GM12878 (cell line): Measurements from ENCODE around the gene DPYSL4. TPM values are rescaled to one million over a fixed set of nuclear protein-coding genes. Genes with fewer than 3 reads are reported as not detected.

Source experiments
- ATAC-seq: fragments of 200-7000 bp; cut with Tn5 transposase; 3 replicates; pipeline ENCODE4 v1.9.1; 2020; ENCODE audit warnings: mild to moderate bottlenecking, moderate library complexity
- BruUV-seq: library from RNA; stranded (reverse); fragments of 400-500 nt; replicated peaks from 2 replicates; lab custom pipeline; 2021; lab: Mats Ljungman, UMichigan
- CTCF ChIA-PET: fragments of 300-600 bp; sonication (Branson Sonifier 250); formaldehyde crosslinking; extraction: SDS; loops from one replicate; lab custom pipeline; 2021; ENCODE audit warnings: inconsistent platforms; lab: Yijun Ruan, JAX
- POLR2A ChIA-PET: fragments of 350-600 bp; formaldehyde crosslinking; extraction: SDS; loops from one replicate; lab custom pipeline; 2021; ENCODE audit warnings: inconsistent platforms; lab: Charles Lee
- RAD21 ChIA-PET: fragments of 300-600 bp; sonication (Branson Sonifier 250); formaldehyde crosslinking; loops from one replicate; lab custom pipeline; 2023; ENCODE audit warnings: antibody characterized with exemption; ENCODE audit not compliant: unreplicated experiment; lab: Charles Lee
- SMC1A ChIA-PET: fragments of 300-600 bp; sonication (Branson Sonifier 250); formaldehyde crosslinking; loops from one replicate; lab custom pipeline; 2023; ENCODE audit not compliant: unreplicated experiment, uncharacterized antibody; lab: Charles Lee
- DNase-seq: peaks from one replicate; pipeline ENCODE4 v3.0.0-alpha.2; 2011; ENCODE audit warnings: low read depth, low spot score
- FAIRE-seq: peaks from 3 replicates; lab custom pipeline; 2011; peaks lifted over from hg19 to GRCh38; lab: Jason Lieb, UNC
- H2AFZ ChIP-seq: 2 replicates; pipeline ENCODE4 v1.6.0; 2011; ENCODE audit warnings: low read depth, low read length, control low read depth; ENCODE audit not compliant: control insufficient read depth
- H3K27ac ChIP-seq: 2 replicates; pipeline ENCODE4 v1.5.1; 2011; ENCODE audit warnings: control low read depth; ENCODE audit not compliant: control insufficient read depth, insufficient read depth
- H3K27me3 ChIP-seq, 2 experiments: replicated peaks in 1 of 2; 2 replicates each; pipeline versions ENCODE4 v1.6.0 to v1.6.1; 2011; ENCODE audit warnings: low read length in 1 of 2; ENCODE audit not compliant: control insufficient read depth in 2 of 2, insufficient read depth in 2 of 2
- H3K36me3 ChIP-seq, 2 experiments: 2 replicates each; pipeline ENCODE4 v1.5.1; 2011; ENCODE audit warnings: low read length in 1 of 2; ENCODE audit not compliant: control insufficient read depth in 2 of 2, insufficient read depth in 2 of 2
- H3K4me1 ChIP-seq: 2 replicates; pipeline ENCODE4 v1.6.1; 2011; ENCODE audit warnings: mild to moderate bottlenecking, low read length, moderate library complexity, mixed read lengths; ENCODE audit not compliant: control insufficient read depth, insufficient read depth
- H3K4me2 ChIP-seq: 2 replicates; pipeline ENCODE4 v1.6.0; 2011; ENCODE audit warnings: control low read depth; ENCODE audit not compliant: control insufficient read depth, insufficient read depth
- H3K4me3 ChIP-seq: fragments of 200-600 bp; sonication (generic); 2 replicates; pipeline ENCODE4 v1.5.1; 2016
- H3K79me2 ChIP-seq: 2 replicates; pipeline ENCODE4 v1.6.0; 2011; ENCODE audit warnings: low read length; ENCODE audit not compliant: control insufficient read depth, insufficient read depth
- H3K9ac ChIP-seq: 2 replicates; pipeline ENCODE4 v1.8.0; 2011; ENCODE audit warnings: low read length, control low read depth, mixed read lengths; ENCODE audit not compliant: control insufficient read depth, insufficient read depth
- H3K9me3 ChIP-seq: replicated peaks from 3 replicates; pipeline ENCODE4 v1.5.1; 2011; ENCODE audit warnings: mild to moderate bottlenecking, low read length; ENCODE audit not compliant: control insufficient read depth, insufficient read depth
- H4K20me1 ChIP-seq: 2 replicates; pipeline ENCODE4 v1.6.0; 2011; ENCODE audit not compliant: control insufficient read depth, insufficient read depth
- BHLHE40 ChIP-seq, 2 experiments: fragments of 450-650 bp in 1 of 2; IDR thresholded peaks; 2 replicates each; pipeline ENCODE4 v1.6.1; 2011 to 2017; ENCODE audit warnings: low read depth in 2 of 2, borderline replicate concordance in 1 of 2, improper control_type of control experiment in 1 of 2, low read length in 1 of 2, mild to moderate bottlenecking in 1 of 2
- CHD4 ChIP-seq: fragments of 200-600 bp; sonication (generic); IDR thresholded peaks from 2 replicates; pipeline ENCODE4 v1.6.1; 2016; ENCODE audit warnings: mild to moderate bottlenecking
- EP300 ChIP-seq, 2 experiments: fragments of 150-350 bp in 1 of 2; IDR thresholded peaks; 2 replicates each; pipeline ENCODE4 v1.6.1; 2011 to 2012; ENCODE audit warnings: low read depth in 2 of 2, low read length in 2 of 2, borderline replicate concordance in 1 of 2, improper control_type of control experiment in 1 of 2, inconsistent platforms in 1 of 2; ENCODE audit not compliant: control insufficient read depth in 1 of 2
- ESRRA ChIP-seq: IDR thresholded peaks from 2 replicates; pipeline ENCODE4 v1.6.1; 2012; ENCODE audit warnings: mild to moderate bottlenecking, low read length, improper control_type of control experiment
- IKZF2 ChIP-seq, 2 experiments: fragments of 450-650 bp; IDR thresholded peaks; 2 replicates each; pipeline ENCODE4 v1.6.1; 2017; ENCODE audit warnings: mild to moderate bottlenecking in 2 of 2, moderate library complexity in 2 of 2
- IRF4 ChIP-seq: IDR thresholded peaks from 2 replicates; pipeline ENCODE4 v1.6.1; 2011; ENCODE audit warnings: low read depth, low read length
- RELB ChIP-seq: fragments of 450-650 bp; IDR thresholded peaks from 2 replicates; pipeline ENCODE4 v1.6.1; 2017; ENCODE audit warnings: low read depth, mild to moderate bottlenecking, moderate library complexity
- SIN3A ChIP-seq: IDR thresholded peaks from 2 replicates; pipeline ENCODE4 v1.6.1; 2012; ENCODE audit warnings: low read depth, low read length, improper control_type of control experiment
- SMAD1 ChIP-seq: fragments of 450-650 bp; IDR thresholded peaks from 2 replicates; pipeline ENCODE4 v1.6.1; 2018; ENCODE audit warnings: mild to moderate bottlenecking, low read depth; ENCODE audit not compliant: partially characterized antibody
- TBL1XR1 ChIP-seq: IDR thresholded peaks from 2 replicates; pipeline ENCODE4 v1.6.1; 2012; ENCODE audit warnings: low read depth, low read length, improper control_type of control experiment
- USF1 ChIP-seq: IDR thresholded peaks from 2 replicates; pipeline ENCODE4 v1.6.1; 2011; ENCODE audit warnings: borderline replicate concordance, low read depth, mild to moderate bottlenecking, moderate library complexity, mixed read lengths, low read length; ENCODE audit not compliant: insufficient read depth; ENCODE audit errors: extremely low read length
- ZBED1 ChIP-seq: IDR thresholded peaks from 2 replicates; pipeline ENCODE4 v1.6.1; 2016; ENCODE audit warnings: borderline replicate concordance
- ZNF687 ChIP-seq: fragments of 450-650 bp; IDR thresholded peaks from 2 replicates; pipeline ENCODE4 v1.6.1; 2017; ENCODE audit warnings: mild to moderate bottlenecking, moderate library complexity
- WGBS: methylation state at CpG from one replicate; pipeline ENCODE4 v1.1.6; 2016; ENCODE audit warnings: low lambda C conversion rate; ENCODE audit not compliant: insufficient replicate concordance, insufficient coverage; ENCODE audit errors: missing lambda C conversion rate; 5-methylcytosine and 5-hydroxymethylcytosine counted together
- in situ Hi-C: fragments of 300-500 bp; cut with MboI; formaldehyde crosslinking; loops from 9 replicates; pipeline ENCODE4 v1.14.3; 2018; ENCODE audit warnings: mixed read lengths
- intact Hi-C: fragments of 100-400 bp; cut with micrococcal nuclease; formaldehyde crosslinking; loops from one replicate; pipeline ENCODE4 v1.14.2; 2022; ENCODE audit not compliant: unreplicated experiment
- polyA plus RNA-seq, 11 experiments: library from polyadenylated mRNA; depleted of rRNA in 4 of 11; unstranded in 6 of 11; stranded (reverse) in 5 of 11; fragments of >200 nt; fragmentation: Nextera tagmentation in 4 of 11; fragmentation: Illumina TruSeq in 1 of 11; extraction: Ambion mirVana in 4 of 11; extraction: Trizol in 1 of 11; gene quantifications; 1 replicate in 1 of 11; 2 replicates in 10 of 11; pipeline versions ENCODE4 v1.2.1 to v1.2.3, GENCODE V29; 2011 to 2016; ENCODE audit warnings: inconsistent platforms in 2 of 11, missing spikeins in 2 of 11, low read depth in 1 of 11
- total RNA-seq, 4 experiments: library from RNA; depleted of rRNA in 3 of 4; stranded (reverse); fragments of >200 nt in 3 of 4; fragmentation: Illumina TruSeq in 1 of 4; extraction: Trizol in 1 of 4; gene quantifications; 2 replicates each; pipeline versions ENCODE4 v1.2.1 to v1.2.3, GENCODE V29; 2013 to 2021

Gene DPYSL4
- total and polyA plus RNA-seq, 10 of the 15 experiments (the other 5 are each of a cell fraction or from before 2014, with no cell fraction given) = 0.10 to 0.21 TPM; not detected in 8

- TF ChIP-seq USF1 (no peak), IRF4 (no peak), BHLHE40 (IDR thresholded peaks at IDR 0.05; ENCODE audit: borderline replicate concordance in 1 of 2, low read depth in 2 of 2, low read length in 1 of 2) (no peak), SIN3A (no peak), EP300 (IDR thresholded peaks at IDR 0.05; ENCODE audit: borderline replicate concordance in 1 of 2, control insufficient read depth in 1 of 2, low read depth in 2 of 2, low read length in 2 of 2) (no peak)
Measured at GRCh38 chr10:132206806-132207535, 20.2 kb downstream of the DPYSL4 start (continued).

GRCh38 chr10:132207536-132208461, 21.1 kb downstream of the DPYSL4 start:
- ChIA-PET POLR2A (no interaction called here), RAD21 (no interaction called here), CTCF (no interaction called here), SMC1A (no interaction called here)
- H3K4me2 ChIP-seq = no peak overlapping the region
- FAIRE-seq (no peak), DNase-seq (no peak), ATAC-seq (no peak)
- no peaks in the 10 kb centered on the region for H3K27me3 ChIP-seq
- H3K9ac ChIP-seq = no peak overlapping the region
- no peak overlapping the region for H3K4me3 ChIP-seq
- WGBS = 53% methylated on average over 43 of the region's 48 CpGs
- intact Hi-C loops (no loop called here), in situ Hi-C loops (no loop called here)
- H3K9me3 ChIP-seq = no peaks in the 10 kb centered on the region
- no peak overlapping the region for H3K27ac ChIP-seq
- BruUV-seq = no TSS peak
- no peaks in the 10 kb centered on the region for H3K4me1 ChIP-seq
- no peak overlapping the region for H2AFZ ChIP-seq
- no peaks in the 10 kb centered on the region for H3K36me3 ChIP-seq
- H4K20me1 ChIP-seq = no peaks in the 10 kb centered on the region
- no peaks in the 10 kb centered on the region for H3K79me2 ChIP-seq
- TF ChIP-seq RELB (no peak), ZNF687 (no peak), SMAD1 (no peak), TBL1XR1 (no peak), ZBED1 (no peak), IKZF2 (IDR thresholded peaks at IDR 0.05) (no peak), CHD4 (no peak), ESRRA (no peak)
